Dendritic cell treated with granulocyte-macrophage colony-stimulating factor and Interleukin-4, amounts not matched to agents 40 ng/mL and 50 ng/mL, for 4 days (primary cell): Measurements from ENCODE around the gene SYT1.
"Not testable (repeated sequence)": the region's sequence is repeated elsewhere in the genome, so short reads cannot be mapped to it uniquely, and the experiment has no call there.

ENCODE experiments used
- H3K27ac Mint-ChIP-seq: one replicate; pipeline ENCODE4 v1.8.0; 2022; ENCODE audit warnings: mild to moderate bottlenecking, mixed read lengths
- H3K27me3 Mint-ChIP-seq: one replicate; pipeline ENCODE4 v1.8.0; 2022; ENCODE audit warnings: mild to moderate bottlenecking, mixed read lengths
- H3K36me3 Mint-ChIP-seq: one replicate; pipeline ENCODE4 v1.8.0; 2022; ENCODE audit warnings: low read depth, mixed read lengths
- H3K4me1 Mint-ChIP-seq: one replicate; pipeline ENCODE4 v1.8.0; 2022; ENCODE audit warnings: low read depth, mixed read lengths
- H3K4me3 Mint-ChIP-seq: one replicate; pipeline ENCODE4 v1.8.0; 2022; ENCODE audit warnings: mild to moderate bottlenecking, moderate library complexity, mixed read lengths
- H3K9me3 Mint-ChIP-seq: one replicate; pipeline ENCODE4 v1.8.0; 2022; ENCODE audit warnings: mixed read lengths
- intact Hi-C: fragments of 100-400 bp; cut with micrococcal nuclease; formaldehyde crosslinking; loops from one replicate; pipeline ENCODE4 v1.15.0; 2022

The SYT1 gene

GRCh38 chr12:79414252-79414651 is 549.7 kb downstream of the SYT1 start:
- Mint-ChIP-seq H3K27ac (no peak overlapping the region), H3K36me3 (no peaks in the 10 kb centered on the region), H3K9me3 (no peaks in the 10 kb centered on the region), H3K4me3 (no peak overlapping the region), H3K4me1 (no peaks in the 10 kb centered on the region), H3K27me3 (no peaks in the 10 kb centered on the region)
- intact Hi-C loops = no loop called here

- intact Hi-C loops = no loop called here
- no peaks in the 10 kb centered on the region for H3K27me3 Mint-ChIP-seq
- H3K4me3 Mint-ChIP-seq = no peak overlapping the region
- H3K4me1 Mint-ChIP-seq = no peaks in the 10 kb centered on the region
- no peaks in the 10 kb centered on the region for H3K36me3 Mint-ChIP-seq
- no peaks in the 10 kb centered on the region for H3K9me3 Mint-ChIP-seq
- H3K27ac Mint-ChIP-seq = no peak overlapping the region
These were observed 550.7 kb downstream of the SYT1 start for GRCh38 chr12:79415321-79415720.

GRCh38 chr12:79415746-79416435 is 551.3 kb downstream of the SYT1 start:
- Mint-ChIP-seq H3K36me3 (no peaks in the 10 kb centered on the region), H3K4me3 (no peak overlapping the region), H3K9me3 (no peaks in the 10 kb centered on the region), H3K4me1 (no peaks in the 10 kb centered on the region), H3K27ac (no peak overlapping the region), H3K27me3 (no peaks in the 10 kb centered on the region)
- intact Hi-C loops = no loop called here

GRCh38 chr12:79420146-79420618 is 555.6 kb downstream of the SYT1 start:
- intact Hi-C loops = no loop called here

GRCh38 chr12:79421236-79421740 is 556.7 kb downstream of the SYT1 start:
- intact Hi-C loops = no loop called here
- H3K4me1 Mint-ChIP-seq = no peaks in the 10 kb centered on the region
- no peak overlapping the region for H3K4me3 Mint-ChIP-seq
- H3K36me3 Mint-ChIP-seq = no peaks in the 10 kb centered on the region
- no peaks in the 10 kb centered on the region for H3K9me3 Mint-ChIP-seq
- H3K27me3 Mint-ChIP-seq = no peaks in the 10 kb centered on the region
- H3K27ac Mint-ChIP-seq = no peak overlapping the region

More at GRCh38 chr12:79420146-79420618, 555.6 kb downstream of the SYT1 start:
- Mint-ChIP-seq H3K9me3 (no peaks in the 10 kb centered on the region), H3K36me3 (no peaks in the 10 kb centered on the region), H3K27ac (no peak overlapping the region), H3K27me3 (no peaks in the 10 kb centered on the region), H3K4me3 (no peak overlapping the region), H3K4me1 (no peaks in the 10 kb centered on the region)

- intact Hi-C loops = no loop called here
- no peaks in the 10 kb centered on the region for H3K27me3 Mint-ChIP-seq
- no peaks in the 10 kb centered on the region for H3K9me3 Mint-ChIP-seq
- no peak overlapping the region for H3K4me3 Mint-ChIP-seq
- no peaks in the 10 kb centered on the region for H3K4me1 Mint-ChIP-seq
- no peak overlapping the region for H3K27ac Mint-ChIP-seq
- H3K36me3 Mint-ChIP-seq = no peaks in the 10 kb centered on the region
These were observed 557.7 kb downstream of the SYT1 start for GRCh38 chr12:79422060-79422812.

- no peak overlapping the region for H3K27ac Mint-ChIP-seq
- H3K4me1 Mint-ChIP-seq = no peaks in the 10 kb centered on the region
- H3K9me3 Mint-ChIP-seq = no peaks in the 10 kb centered on the region
- no peaks in the 10 kb centered on the region for H3K36me3 Mint-ChIP-seq
- no peaks in the 10 kb centered on the region for H3K27me3 Mint-ChIP-seq
- H3K4me3 Mint-ChIP-seq = no peak overlapping the region
- intact Hi-C loops = no loop called here
These were observed 559.0 kb downstream of the SYT1 start for GRCh38 chr12:79423560-79423959.

- Mint-ChIP-seq H3K9me3 (no peaks in the 10 kb centered on the region), H3K4me3 (no peak overlapping the region), H3K4me1 (no peaks in the 10 kb centered on the region), H3K27ac (no peak overlapping the region), H3K27me3 (no peaks in the 10 kb centered on the region), H3K36me3 (no peaks in the 10 kb centered on the region)
- intact Hi-C loops = no loop called here
These were observed 559.6 kb downstream of the SYT1 start for GRCh38 chr12:79424109-79424721.

GRCh38 chr12:79426121-79426520 is 561.5 kb downstream of the SYT1 start:
- Mint-ChIP-seq H3K4me3 (no peak overlapping the region), H3K27me3 (no peaks in the 10 kb centered on the region), H3K36me3 (no peaks in the 10 kb centered on the region), H3K4me1 (no peaks in the 10 kb centered on the region), H3K9me3 (no peaks in the 10 kb centered on the region), H3K27ac (no peak overlapping the region)
- intact Hi-C loops = no loop called here

- H3K27me3 Mint-ChIP-seq, H3K4me3 Mint-ChIP-seq, H3K4me1 Mint-ChIP-seq: not testable (repeated sequence)
These were observed 562.2 kb downstream of the SYT1 start for GRCh38 chr12:79426744-79427143.

GRCh38 chr12:79433465-79434072 is 569.0 kb downstream of the SYT1 start:
- peaks cover 8% of the 10 kb centered on the region for H3K4me1 Mint-ChIP-seq
- H3K27me3 Mint-ChIP-seq = no peaks in the 10 kb centered on the region
- no peaks in the 10 kb centered on the region for H3K9me3 Mint-ChIP-seq
- no peak overlapping the region for H3K4me3 Mint-ChIP-seq
- intact Hi-C loops = no loop called here
- H3K27ac Mint-ChIP-seq = no peak overlapping the region
- H3K36me3 Mint-ChIP-seq = no peaks in the 10 kb centered on the region

More at GRCh38 chr12:79426744-79427143, 562.2 kb downstream of the SYT1 start:
- intact Hi-C loops, H3K27ac Mint-ChIP-seq, H3K9me3 Mint-ChIP-seq, H3K36me3 Mint-ChIP-seq: not testable (repeated sequence)

GRCh38 chr12:79434561-79434960 is 570.0 kb downstream of the SYT1 start:
- H3K4me3 Mint-ChIP-seq = no peak overlapping the region
- no peaks in the 10 kb centered on the region for H3K36me3 Mint-ChIP-seq
- H3K9me3 Mint-ChIP-seq = no peaks in the 10 kb centered on the region
- no peak overlapping the region for H3K27ac Mint-ChIP-seq
- intact Hi-C loops = no loop called here
- peaks cover 8% of the 10 kb centered on the region for H3K4me1 Mint-ChIP-seq
- H3K27me3 Mint-ChIP-seq = no peaks in the 10 kb centered on the region

GRCh38 chr12:79435742-79436141 is 571.2 kb downstream of the SYT1 start:
- Mint-ChIP-seq H3K4me1 (peaks cover 8% of the 10 kb centered on the region), H3K36me3 (no peaks in the 10 kb centered on the region)

More at GRCh38 chr12:79435742-79436141, 571.2 kb downstream of the SYT1 start:
- Mint-ChIP-seq H3K27me3 (no peaks in the 10 kb centered on the region), H3K27ac (no peak overlapping the region), H3K4me3 (no peak overlapping the region), H3K9me3 (no peaks in the 10 kb centered on the region)
- intact Hi-C loops = no loop called here
